HEK293 (cell line): ENCODE data around the gene STX5.

Source experiments
- CTCF ChIA-PET: fragments of 350-600 bp; formaldehyde crosslinking; extraction: SDS; loops from one replicate; lab custom pipeline; 2021; ENCODE audit warnings: antibody characterized with exemption; lab: Yijun Ruan, JAX
- POLR2A ChIA-PET: fragments of 300-600 bp; formaldehyde crosslinking; extraction: SDS; loops from one replicate; lab custom pipeline; 2020; ENCODE audit warnings: antibody characterized with exemption, inconsistent platforms; lab: Yijun Ruan, JAX
- H3K27ac ChIP-seq: fragments of 200-500 bp; sonication (Bioruptor generic); 2 replicates; pipeline ENCODE4 v1.5.1; 2014; ENCODE audit warnings: low read depth, low read length, control low read depth, inconsistent platforms; ENCODE audit errors: extremely low read depth
- H3K36me3 ChIP-seq, 2 experiments: fragments of 200-500 bp in 1 of 2; sonication (Bioruptor generic) in 1 of 2; 1 replicate in 1 of 2; 2 replicates in 1 of 2; pipeline ENCODE4 v1.5.1; 2014 to 2017; ENCODE audit warnings: inconsistent platforms in 2 of 2, low read length in 2 of 2; ENCODE audit not compliant: control insufficient read depth in 2 of 2, insufficient read depth in 1 of 2
- H3K4me1 ChIP-seq: fragments of 200-500 bp; sonication (Bioruptor generic); 2 replicates; pipeline ENCODE4 v1.5.1; 2014; ENCODE audit warnings: mild to moderate bottlenecking, low read length, inconsistent platforms; ENCODE audit not compliant: control insufficient read depth, insufficient read depth
- H3K4me3 ChIP-seq: 2 replicates; pipeline ENCODE4 v1.5.1; 2011; ENCODE audit warnings: low read depth, mild to moderate bottlenecking, control low read depth, low read length, moderate library complexity
- H3K9me3 ChIP-seq: fragments of 200-500 bp; sonication (Bioruptor generic); 2 replicates; pipeline ENCODE4 v1.5.1; 2014; ENCODE audit warnings: low read depth, low read length, inconsistent platforms; ENCODE audit not compliant: control insufficient read depth, insufficient read depth
- IKZF3 ChIP-seq: fragments of 450-650 bp; IDR thresholded peaks from 2 replicates; pipeline ENCODE4 v1.5.0; 2018; ENCODE audit warnings: missing biosample characterization, mild to moderate bottlenecking, missing genetic modification characterization, moderate library complexity
- MYNN ChIP-seq: fragments of 450-650 bp; formaldehyde crosslinking; IDR thresholded peaks from 2 replicates; pipeline ENCODE4 v1.5.1; 2016; ENCODE audit warnings: missing biosample characterization, missing genetic modification characterization, borderline replicate concordance
- PRDM1 ChIP-seq: fragments of 450-650 bp; formaldehyde crosslinking; IDR thresholded peaks from 2 replicates; pipeline ENCODE4; 2016; ENCODE audit warnings: missing biosample characterization, missing genetic modification characterization
- SP7 ChIP-seq: fragments of 450-650 bp; formaldehyde crosslinking; IDR thresholded peaks from 2 replicates; pipeline ENCODE4 v1.5.1; 2016; ENCODE audit warnings: missing biosample characterization, missing genetic modification characterization
- TCF7L2 ChIP-seq: IDR thresholded peaks from 2 replicates; pipeline ENCODE4 v1.6.1; 2011; ENCODE audit warnings: low read depth, mild to moderate bottlenecking, inconsistent platforms, low read length, moderate library complexity, borderline replicate concordance
- ZFP3 ChIP-seq: fragments of 450-650 bp; formaldehyde crosslinking; IDR thresholded peaks from 2 replicates; pipeline ENCODE4 v1.5.1; 2016; ENCODE audit warnings: low read depth, missing biosample characterization, missing genetic modification characterization
- ZNF155 ChIP-seq: fragments of 450-650 bp; formaldehyde crosslinking; IDR thresholded peaks from 2 replicates; pipeline ENCODE4 v1.5.1; 2016; ENCODE audit warnings: missing biosample characterization, missing genetic modification characterization
- ZNF202 ChIP-seq: fragments of 450-650 bp; formaldehyde crosslinking; IDR thresholded peaks from 2 replicates; pipeline ENCODE4 v1.5.1; 2016; ENCODE audit warnings: missing biosample characterization, missing genetic modification characterization, borderline replicate concordance
- ZNF211 ChIP-seq: fragments of 450-650 bp; formaldehyde crosslinking; IDR thresholded peaks from 2 replicates; pipeline ENCODE4 v1.5.1; 2016; ENCODE audit warnings: low read depth, missing biosample characterization, missing genetic modification characterization
- ZNF223 ChIP-seq: fragments of 450-650 bp; formaldehyde crosslinking; IDR thresholded peaks from 2 replicates; pipeline ENCODE4 v1.5.1; 2016; ENCODE audit warnings: missing biosample characterization, missing genetic modification characterization
- ZNF23 ChIP-seq: fragments of 450-650 bp; formaldehyde crosslinking; IDR thresholded peaks from 2 replicates; pipeline ENCODE4 v1.5.1; 2016; ENCODE audit warnings: missing biosample characterization, missing genetic modification characterization, borderline replicate concordance
- ZNF324 ChIP-seq: fragments of 450-650 bp; formaldehyde crosslinking; IDR thresholded peaks from 2 replicates; pipeline ENCODE4 v1.5.1; 2016; ENCODE audit warnings: missing biosample characterization, missing genetic modification characterization
- ZNF335 ChIP-seq: fragments of 450-650 bp; formaldehyde crosslinking; conservative IDR thresholded peaks from 2 replicates; pipeline ENCODE4 v1.5.1; 2016; ENCODE audit warnings: missing biosample characterization, missing genetic modification characterization
- ZNF548 ChIP-seq: fragments of 450-650 bp; formaldehyde crosslinking; IDR thresholded peaks from 2 replicates; pipeline ENCODE4 v1.5.1; 2016; ENCODE audit warnings: missing biosample characterization, missing genetic modification characterization
- ZNF571 ChIP-seq: fragments of 450-650 bp; formaldehyde crosslinking; IDR thresholded peaks from 2 replicates; pipeline ENCODE4 v1.5.0; 2017; ENCODE audit warnings: missing biosample characterization, missing genetic modification characterization
- ZNF600 ChIP-seq: fragments of 450-650 bp; formaldehyde crosslinking; IDR thresholded peaks from 2 replicates; pipeline ENCODE4 v1.5.1; 2016; ENCODE audit warnings: missing biosample characterization, missing genetic modification characterization
- ZNF624 ChIP-seq: fragments of 450-650 bp; formaldehyde crosslinking; IDR thresholded peaks from 2 replicates; pipeline ENCODE4 v1.5.1; 2017; ENCODE audit warnings: missing biosample characterization, missing genetic modification characterization
- ZNF777 ChIP-seq: fragments of 450-650 bp; formaldehyde crosslinking; IDR thresholded peaks from 2 replicates; pipeline ENCODE4 v1.5.1; 2017; ENCODE audit warnings: missing biosample characterization, missing genetic modification characterization, borderline replicate concordance
- ZNF830 ChIP-seq: fragments of 450-650 bp; IDR thresholded peaks from 2 replicates; pipeline ENCODE4 v1.5.0; 2018; ENCODE audit warnings: missing biosample characterization, missing genetic modification characterization, low read depth, mild to moderate bottlenecking, moderate library complexity
- TF ChIP-seq, protein P1 (sequence below): fragments of 450-650 bp; formaldehyde crosslinking; IDR thresholded peaks from 2 replicates; pipeline ENCODE4 v1.5.1; 2016; ENCODE audit warnings: missing biosample characterization, missing genetic modification characterization
- TF ChIP-seq, protein P2 (sequence below): fragments of 450-650 bp; formaldehyde crosslinking; IDR thresholded peaks from 2 replicates; pipeline ENCODE4 v1.5.1; 2016; ENCODE audit warnings: missing biosample characterization, missing genetic modification characterization
- TF ChIP-seq, protein P3 (sequence below): fragments of 450-650 bp; formaldehyde crosslinking; IDR thresholded peaks from 2 replicates; pipeline ENCODE4 v1.5.1; 2016; ENCODE audit warnings: missing biosample characterization, missing genetic modification characterization
- TF ChIP-seq, protein P4 (sequence below): fragments of 450-650 bp; formaldehyde crosslinking; IDR thresholded peaks from 2 replicates; pipeline ENCODE4 v1.5.1; 2017; ENCODE audit warnings: missing biosample characterization, mild to moderate bottlenecking, missing genetic modification characterization, moderate library complexity
- TF ChIP-seq, protein P5 (sequence below): fragments of 450-650 bp; IDR thresholded peaks from 2 replicates; pipeline ENCODE4 v1.5.1; 2018; ENCODE audit warnings: missing biosample characterization, missing genetic modification characterization
- TF ChIP-seq, protein P6 (sequence below): fragments of 450-650 bp; formaldehyde crosslinking; IDR thresholded peaks from 2 replicates; pipeline ENCODE4 v1.5.1; 2016; ENCODE audit warnings: missing biosample characterization, missing genetic modification characterization
- TF ChIP-seq, protein P7 (sequence below): fragments of 450-650 bp; formaldehyde crosslinking; IDR thresholded peaks from 2 replicates; pipeline ENCODE4 v1.5.1; 2016; ENCODE audit warnings: missing biosample characterization, missing genetic modification characterization

Gene STX5

DNA sequence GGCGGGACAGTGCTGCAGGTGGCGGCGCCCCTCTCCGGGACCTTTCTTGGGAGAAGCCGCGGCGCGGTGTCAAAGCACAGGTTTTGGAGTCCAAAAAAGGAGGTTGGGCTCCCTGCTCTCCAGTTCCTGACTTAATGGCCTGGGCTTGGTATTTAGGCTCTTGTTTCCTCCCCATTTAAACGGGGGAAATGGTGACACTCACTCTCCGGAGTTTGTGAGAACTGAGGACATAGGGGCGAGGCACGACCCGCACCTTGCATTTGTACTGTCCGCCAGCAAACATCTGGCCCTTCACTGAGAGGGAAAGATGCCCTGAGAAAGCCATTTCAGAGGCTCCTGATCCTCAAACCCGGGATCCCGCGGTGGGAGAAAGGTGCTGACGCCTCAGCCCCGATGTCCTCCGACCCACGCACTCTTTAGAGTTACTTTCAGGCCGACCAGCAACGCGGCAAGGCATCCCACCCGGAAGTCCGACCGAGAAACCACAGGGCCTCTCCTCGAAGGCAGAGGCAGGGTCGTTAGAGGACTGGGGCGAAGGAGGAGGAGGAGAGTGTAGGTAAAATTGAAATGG is 10.4 kb upstream of the STX5 start:
- Histone ChIP-seq H3K4me3 (peak overlapping the region; percentile 42), H3K27ac (peak overlapping the region; percentile 92), H3K9me3 (no peaks in the 10 kb centered on the region), H3K4me1 (no peaks in the 10 kb centered on the region), H3K36me3 (peaks cover 0 to 5% of the 10 kb centered on the region in 2 experiments; a peak in 2 of 3 replicates)
- CTCF ChIA-PET = interaction anchor here (0.6 to 1.9 kb wide), 4 partner anchors 19 to 945 kb away, joined by 3 to 7 read pairs (median 4); no protein-coding TSS in a partner anchor
- POLR2A ChIA-PET = interaction anchor here (0.8 to 3.4 kb wide), 15 partner anchors 9 to 289 kb away, joined by 3 to 182 read pairs (median 16); partner anchors contain the start of genes EML3, LBHD1, NXF1 and SLC3A2
- TF ChIP-seq ZNF571 (tag by site-specific recombination) = no peak
- no peak for TF ChIP-seq ZNF624 (tag by site-specific recombination)
- TF ChIP-seq, protein P1, sequence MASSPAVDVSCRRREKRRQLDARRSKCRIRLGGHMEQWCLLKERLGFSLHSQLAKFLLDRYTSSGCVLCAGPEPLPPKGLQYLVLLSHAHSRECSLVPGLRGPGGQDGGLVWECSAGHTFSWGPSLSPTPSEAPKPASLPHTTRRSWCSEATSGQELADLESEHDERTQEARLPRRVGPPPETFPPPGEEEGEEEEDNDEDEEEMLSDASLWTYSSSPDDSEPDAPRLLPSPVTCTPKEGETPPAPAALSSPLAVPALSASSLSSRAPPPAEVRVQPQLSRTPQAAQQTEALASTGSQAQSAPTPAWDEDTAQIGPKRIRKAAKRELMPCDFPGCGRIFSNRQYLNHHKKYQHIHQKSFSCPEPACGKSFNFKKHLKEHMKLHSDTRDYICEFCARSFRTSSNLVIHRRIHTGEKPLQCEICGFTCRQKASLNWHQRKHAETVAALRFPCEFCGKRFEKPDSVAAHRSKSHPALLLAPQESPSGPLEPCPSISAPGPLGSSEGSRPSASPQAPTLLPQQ = 0 out of 2 replicates have a peak, but pooled peaks have one; percentile 15
- TF ChIP-seq, protein P2, sequence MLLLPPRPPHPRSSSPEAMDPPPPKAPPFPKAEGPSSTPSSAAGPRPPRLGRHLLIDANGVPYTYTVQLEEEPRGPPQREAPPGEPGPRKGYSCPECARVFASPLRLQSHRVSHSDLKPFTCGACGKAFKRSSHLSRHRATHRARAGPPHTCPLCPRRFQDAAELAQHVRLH (tag by site-specific recombination) = no peak
- TF ChIP-seq, protein P3, sequence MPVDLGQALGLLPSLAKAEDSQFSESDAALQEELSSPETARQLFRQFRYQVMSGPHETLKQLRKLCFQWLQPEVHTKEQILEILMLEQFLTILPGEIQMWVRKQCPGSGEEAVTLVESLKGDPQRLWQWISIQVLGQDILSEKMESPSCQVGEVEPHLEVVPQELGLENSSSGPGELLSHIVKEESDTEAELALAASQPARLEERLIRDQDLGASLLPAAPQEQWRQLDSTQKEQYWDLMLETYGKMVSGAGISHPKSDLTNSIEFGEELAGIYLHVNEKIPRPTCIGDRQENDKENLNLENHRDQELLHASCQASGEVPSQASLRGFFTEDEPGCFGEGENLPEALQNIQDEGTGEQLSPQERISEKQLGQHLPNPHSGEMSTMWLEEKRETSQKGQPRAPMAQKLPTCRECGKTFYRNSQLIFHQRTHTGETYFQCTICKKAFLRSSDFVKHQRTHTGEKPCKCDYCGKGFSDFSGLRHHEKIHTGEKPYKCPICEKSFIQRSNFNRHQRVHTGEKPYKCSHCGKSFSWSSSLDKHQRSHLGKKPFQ = no peak
- TF ChIP-seq ZNF548 (tag by site-specific recombination) = no peak
- no peak for TF ChIP-seq ZNF830 (tag by site-specific recombination)
- no peak for TF ChIP-seq ZNF600
- TF ChIP-seq, protein P4, sequence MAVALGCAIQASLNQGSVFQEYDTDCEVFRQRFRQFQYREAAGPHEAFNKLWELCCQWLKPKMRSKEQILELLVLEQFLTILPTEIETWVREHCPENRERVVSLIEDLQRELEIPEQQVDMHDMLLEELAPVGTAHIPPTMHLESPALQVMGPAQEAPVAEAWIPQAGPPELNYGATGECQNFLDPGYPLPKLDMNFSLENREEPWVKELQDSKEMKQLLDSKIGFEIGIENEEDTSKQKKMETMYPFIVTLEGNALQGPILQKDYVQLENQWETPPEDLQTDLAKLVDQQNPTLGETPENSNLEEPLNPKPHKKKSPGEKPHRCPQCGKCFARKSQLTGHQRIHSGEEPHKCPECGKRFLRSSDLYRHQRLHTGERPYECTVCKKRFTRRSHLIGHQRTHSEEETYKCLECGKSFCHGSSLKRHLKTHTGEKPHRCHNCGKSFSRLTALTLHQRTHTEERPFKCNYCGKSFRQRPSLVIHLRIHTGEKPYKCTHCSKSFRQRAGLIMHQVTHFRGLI (tag by site-specific recombination) = peak; percentile 87
- TF ChIP-seq ZNF335 (tag by site-specific recombination) = peak; percentile 33; the same call in 1 of the 2 replicates
- 0 out of 2 replicates have a peak, but pooled peaks have one; percentile 26 for TF ChIP-seq ZNF324
- no peak for TF ChIP-seq SP7 (tag by site-specific recombination)
- TF ChIP-seq MYNN = no peak
- no peak for TF ChIP-seq TCF7L2
- TF ChIP-seq IKZF3 = peak; percentile 10; the same call in 1 of the 2 replicates
- no peak for TF ChIP-seq ZNF211 (tag by site-specific recombination)
- no peak for TF ChIP-seq ZNF155 (tag by site-specific recombination)
- no peak for TF ChIP-seq ZNF223 (tag by site-specific recombination)
- TF ChIP-seq, protein P5, sequence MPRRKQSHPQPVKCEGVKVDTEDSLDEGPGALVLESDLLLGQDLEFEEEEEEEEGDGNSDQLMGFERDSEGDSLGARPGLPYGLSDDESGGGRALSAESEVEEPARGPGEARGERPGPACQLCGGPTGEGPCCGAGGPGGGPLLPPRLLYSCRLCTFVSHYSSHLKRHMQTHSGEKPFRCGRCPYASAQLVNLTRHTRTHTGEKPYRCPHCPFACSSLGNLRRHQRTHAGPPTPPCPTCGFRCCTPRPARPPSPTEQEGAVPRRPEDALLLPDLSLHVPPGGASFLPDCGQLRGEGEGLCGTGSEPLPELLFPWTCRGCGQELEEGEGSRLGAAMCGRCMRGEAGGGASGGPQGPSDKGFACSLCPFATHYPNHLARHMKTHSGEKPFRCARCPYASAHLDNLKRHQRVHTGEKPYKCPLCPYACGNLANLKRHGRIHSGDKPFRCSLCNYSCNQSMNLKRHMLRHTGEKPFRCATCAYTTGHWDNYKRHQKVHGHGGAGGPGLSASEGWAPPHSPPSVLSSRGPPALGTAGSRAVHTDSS (tag by site-specific recombination) = no peak
- TF ChIP-seq ZFP3 (tag by site-specific recombination) = no peak
- TF ChIP-seq PRDM1 (tag by site-specific recombination) = peak; percentile 81
- TF ChIP-seq ZNF202 (tag by site-specific recombination) = no peak
- TF ChIP-seq, protein P6, sequence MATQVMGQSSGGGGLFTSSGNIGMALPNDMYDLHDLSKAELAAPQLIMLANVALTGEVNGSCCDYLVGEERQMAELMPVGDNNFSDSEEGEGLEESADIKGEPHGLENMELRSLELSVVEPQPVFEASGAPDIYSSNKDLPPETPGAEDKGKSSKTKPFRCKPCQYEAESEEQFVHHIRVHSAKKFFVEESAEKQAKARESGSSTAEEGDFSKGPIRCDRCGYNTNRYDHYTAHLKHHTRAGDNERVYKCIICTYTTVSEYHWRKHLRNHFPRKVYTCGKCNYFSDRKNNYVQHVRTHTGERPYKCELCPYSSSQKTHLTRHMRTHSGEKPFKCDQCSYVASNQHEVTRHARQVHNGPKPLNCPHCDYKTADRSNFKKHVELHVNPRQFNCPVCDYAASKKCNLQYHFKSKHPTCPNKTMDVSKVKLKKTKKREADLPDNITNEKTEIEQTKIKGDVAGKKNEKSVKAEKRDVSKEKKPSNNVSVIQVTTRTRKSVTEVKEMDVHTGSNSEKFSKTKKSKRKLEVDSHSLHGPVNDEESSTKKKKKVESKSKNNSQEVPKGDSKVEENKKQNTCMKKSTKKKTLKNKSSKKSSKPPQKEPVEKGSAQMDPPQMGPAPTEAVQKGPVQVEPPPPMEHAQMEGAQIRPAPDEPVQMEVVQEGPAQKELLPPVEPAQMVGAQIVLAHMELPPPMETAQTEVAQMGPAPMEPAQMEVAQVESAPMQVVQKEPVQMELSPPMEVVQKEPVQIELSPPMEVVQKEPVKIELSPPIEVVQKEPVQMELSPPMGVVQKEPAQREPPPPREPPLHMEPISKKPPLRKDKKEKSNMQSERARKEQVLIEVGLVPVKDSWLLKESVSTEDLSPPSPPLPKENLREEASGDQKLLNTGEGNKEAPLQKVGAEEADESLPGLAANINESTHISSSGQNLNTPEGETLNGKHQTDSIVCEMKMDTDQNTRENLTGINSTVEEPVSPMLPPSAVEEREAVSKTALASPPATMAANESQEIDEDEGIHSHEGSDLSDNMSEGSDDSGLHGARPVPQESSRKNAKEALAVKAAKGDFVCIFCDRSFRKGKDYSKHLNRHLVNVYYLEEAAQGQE (tag by site-specific recombination) = no peak
- 0 out of 2 replicates have a peak, but pooled peaks have one; percentile 16 for TF ChIP-seq ZNF777 (tag by site-specific recombination)
- TF ChIP-seq ZNF23 (tag by site-specific recombination) = no peak
- TF ChIP-seq, protein P7, sequence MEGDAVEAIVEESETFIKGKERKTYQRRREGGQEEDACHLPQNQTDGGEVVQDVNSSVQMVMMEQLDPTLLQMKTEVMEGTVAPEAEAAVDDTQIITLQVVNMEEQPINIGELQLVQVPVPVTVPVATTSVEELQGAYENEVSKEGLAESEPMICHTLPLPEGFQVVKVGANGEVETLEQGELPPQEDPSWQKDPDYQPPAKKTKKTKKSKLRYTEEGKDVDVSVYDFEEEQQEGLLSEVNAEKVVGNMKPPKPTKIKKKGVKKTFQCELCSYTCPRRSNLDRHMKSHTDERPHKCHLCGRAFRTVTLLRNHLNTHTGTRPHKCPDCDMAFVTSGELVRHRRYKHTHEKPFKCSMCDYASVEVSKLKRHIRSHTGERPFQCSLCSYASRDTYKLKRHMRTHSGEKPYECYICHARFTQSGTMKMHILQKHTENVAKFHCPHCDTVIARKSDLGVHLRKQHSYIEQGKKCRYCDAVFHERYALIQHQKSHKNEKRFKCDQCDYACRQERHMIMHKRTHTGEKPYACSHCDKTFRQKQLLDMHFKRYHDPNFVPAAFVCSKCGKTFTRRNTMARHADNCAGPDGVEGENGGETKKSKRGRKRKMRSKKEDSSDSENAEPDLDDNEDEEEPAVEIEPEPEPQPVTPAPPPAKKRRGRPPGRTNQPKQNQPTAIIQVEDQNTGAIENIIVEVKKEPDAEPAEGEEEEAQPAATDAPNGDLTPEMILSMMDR = peak; percentile 47; the same call in 1 of the 2 replicates
